Cardiac fibroblast (primary cell): ENCODE measurements around the gene EMID1.

Source experiments
- DNase-seq, 2 donors: peaks; one replicate each; pipeline versions ENCODE4 v3.0.0 to v3.0.0-alpha.2; 2010; ENCODE audit warnings: low read depth in 2 of 2
- H3K4me3 ChIP-seq, 2 donors: replicated peaks in 1 of 2; 1 replicate in 1 of 2; 2 replicates in 1 of 2; pipeline ENCODE4 v1.5.1; 2011; ENCODE audit warnings: low read depth in 2 of 2, low read length in 2 of 2, mild to moderate bottlenecking in 2 of 2, moderate library complexity in 1 of 2
- CTCF ChIP-seq: IDR thresholded peaks from one replicate; pipeline ENCODE4 v1.5.1; 2011; ENCODE audit warnings: low read depth, mild to moderate bottlenecking, low read length, inconsistent platforms

Gene EMID1

DNA sequence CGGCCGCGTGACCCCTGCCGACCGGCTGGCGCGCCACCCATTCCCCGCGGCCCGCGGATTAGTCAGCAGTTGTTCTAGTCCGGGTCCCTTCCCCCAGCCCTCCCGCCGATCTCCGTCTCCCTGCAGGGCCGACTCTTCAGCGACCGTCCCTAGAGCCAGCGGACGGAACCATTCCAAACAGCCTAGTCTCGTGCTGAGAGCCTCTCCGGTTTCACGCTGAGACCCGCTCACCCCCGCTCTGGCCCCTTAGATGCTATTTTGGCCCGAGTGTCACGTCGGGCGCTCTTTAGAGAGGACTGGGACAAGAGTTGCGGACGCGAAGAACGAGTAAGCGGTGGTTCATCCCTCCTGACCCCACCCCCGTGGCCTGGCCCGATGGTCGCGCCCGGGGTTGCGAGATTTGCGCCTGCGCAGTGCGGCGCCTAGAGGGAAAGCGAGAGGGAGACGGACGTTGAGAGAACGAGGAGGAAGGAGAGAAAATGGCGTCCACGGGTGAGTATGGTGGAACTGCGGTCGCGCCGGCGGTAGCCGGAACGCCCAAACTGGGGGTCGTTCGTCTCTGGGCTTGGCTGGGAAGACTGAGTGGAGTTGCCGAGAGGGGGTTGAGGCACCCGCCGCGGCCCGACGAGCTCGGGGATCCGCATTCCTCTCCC is 62.3 kb downstream of the EMID1 start, which contains the start of the genes EWSR1 and RHBDD3:
Gene EWSR1 (plus strand): TSS at position 411 of the 653 bp plus-strand sequence. CDS start 69 bp downstream, at position 480.
Gene RHBDD3 (minus strand): TSS at position 124 of the 653 bp plus-strand sequence. CDS start 2,355 bp downstream, outside the sequence.
- H3K4me3 ChIP-seq, result peak within 1 kb of the TSS; percentile 84 to 88
- DNase-seq, result peak; percentile 99
- no peak for TF ChIP-seq CTCF

GRCh38 chr22:29268511-29269229 is 63.0 kb downstream of the EMID1 start:
- DNase-seq, result peak; percentile 65 to 86
- H3K4me3 ChIP-seq, result peak overlapping the region; percentile 84 to 88
- no peak for TF ChIP-seq CTCF

DNA sequence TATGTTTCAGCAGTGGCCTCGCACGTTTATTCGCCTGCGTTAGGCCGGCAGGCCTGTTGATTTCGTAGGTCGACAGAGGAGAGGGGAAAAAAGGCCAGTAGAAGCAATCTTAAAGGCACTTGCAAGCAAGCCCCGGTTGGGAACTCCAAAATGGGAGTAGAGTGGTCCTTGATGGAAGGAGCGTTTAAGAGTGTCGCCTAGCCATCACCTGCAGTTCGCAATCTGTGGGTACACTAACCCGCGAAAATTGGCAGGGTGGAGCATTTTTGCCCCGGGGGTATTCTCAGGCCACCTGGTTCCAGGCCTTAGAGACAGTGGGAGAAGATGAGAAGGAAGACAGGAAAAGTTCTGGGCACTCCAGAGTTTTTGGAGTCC is 63.5 kb downstream of the EMID1 start:
- TF ChIP-seq CTCF, result no peak
- peak overlapping the region; percentile 84 to 88 for H3K4me3 ChIP-seq
- DNase-seq, result peak in 1 of 2 donors; percentile 13

- no peak for TF ChIP-seq CTCF
- DNase-seq, result peak in 1 of 2 donors; percentile 22
- peak overlapping the region; percentile 84 to 88 for H3K4me3 ChIP-seq
Measured at GRCh38 chr22:29269731-29270474, 64.2 kb downstream of the EMID1 start.

GRCh38 chr22:29270475-29271271 is 65.0 kb downstream of the EMID1 start:
- peak overlapping the region; percentile 84 to 88 for H3K4me3 ChIP-seq
- no peak for TF ChIP-seq CTCF
- DNase-seq, result peak; percentile 33 to 39

GRCh38 chr22:29272624-29273023 is 66.9 kb downstream of the EMID1 start:
- no peak for TF ChIP-seq CTCF
- DNase-seq, result no peak
- H3K4me3 ChIP-seq, result no peak overlapping the region
